SK-MEL-5 (cell line): ENCODE results near the gene LRIT3. TPM values are rescaled to one million over a fixed set of nuclear protein-coding genes. Genes with fewer than 3 reads are reported as not detected.

Source experiments
- DNase-seq: peaks from one replicate; pipeline ENCODE4 v3.0.0-alpha.2; 2016; ENCODE audit warnings: low read depth, low spot score
- in situ Hi-C: cut with HindIII; loops from 2 replicates; pipeline ENCODE4 v1.10.0; 2016; ENCODE audit warnings: low sequenced_read_pairs, high pct_unique_total_duplicates, low pct_unique_long_range_greater_than_20kb
- polyA plus RNA-seq, 2 experiments: library from polyadenylated mRNA; depleted of rRNA; stranded (reverse); fragments of >200 nt; gene quantifications; 2 replicates each; pipeline ENCODE4 v1.2.3, GENCODE V29; 2015
- total RNA-seq: library from RNA; depleted of rRNA; stranded (reverse); fragments of >200 nt; shearing (Covaris generic); gene quantifications from 2 replicates; pipeline ENCODE4 v1.2.3, GENCODE V29; 2014; rRNA removed

The LRIT3 gene
- total RNA-seq: not detected in 2 replicates
- not detected in 2 replicates for polyA plus RNA-seq (2015; cell fraction: cytosol; rRNA removed)
- polyA plus RNA-seq (2015; cell fraction: nucleus; rRNA removed): 0.18 and 0.43 TPM in 2 replicates

GRCh38 chr4:109847896-109848442, at the start of gene LRIT3:
LRIT3 (plus strand) TSS chr4:109848107; CDS start chr4:109848202, 95 bp downstream.
- in situ Hi-C loops: no loop called here
- no peak for DNase-seq

- in situ Hi-C loops: no loop called here
- no peak for DNase-seq
These were observed 49.0 kb upstream of the LRIT3 start for GRCh38 chr4:109798866-109799265.

- in situ Hi-C loops: no loop called here
- no peak for DNase-seq
These were observed 46.7 kb upstream of the LRIT3 start for GRCh38 chr4:109801099-109801789.

- DNase-seq: no peak
- in situ Hi-C loops: no loop called here
These were observed 46.0 kb upstream of the LRIT3 start, which contains the start of gene CFI for GRCh38 chr4:109801895-109802319. CFI (minus strand) TSS chr4:109801999; CDS start chr4:109801971, 28 bp downstream.

GRCh38 chr4:109803924-109804571, 43.9 kb upstream of the LRIT3 start:
- in situ Hi-C loops: no loop called here
- DNase-seq: peak; percentile 46

GRCh38 chr4:109809655-109810054, 38.3 kb upstream of the LRIT3 start:
- no peak for DNase-seq
- in situ Hi-C loops: no loop called here

GRCh38 chr4:109810552-109811387, 37.1 kb upstream of the LRIT3 start:
- no peak for DNase-seq

GRCh38 chr4:109811707-109812106, 36.2 kb upstream of the LRIT3 start:
- DNase-seq: no peak
- in situ Hi-C loops: no loop called here

More at GRCh38 chr4:109810552-109811387, 37.1 kb upstream of the LRIT3 start:
- in situ Hi-C loops: no loop called here

- in situ Hi-C loops: no loop called here
These were observed 32.5 kb upstream of the LRIT3 start, which contains the start of gene GAR1 for GRCh38 chr4:109815151-109816081. GAR1 (plus strand) TSS chr4:109815762; CDS start chr4:109816165, 403 bp downstream.

GRCh38 chr4:109816082-109816442, 31.8 kb upstream of the LRIT3 start:
- in situ Hi-C loops: no loop called here
- no peak for DNase-seq

More at GRCh38 chr4:109815151-109816081, 32.5 kb upstream of the LRIT3 start, which contains the start of gene GAR1:
- peak; percentile 90 for DNase-seq

- in situ Hi-C loops: no loop called here
These were observed 31.0 kb upstream of the LRIT3 start for GRCh38 chr4:109816894-109817293.

GRCh38 chr4:109818268-109818667, 29.6 kb upstream of the LRIT3 start:
- in situ Hi-C loops: no loop called here

More at GRCh38 chr4:109816894-109817293, 31.0 kb upstream of the LRIT3 start:
- DNase-seq: no peak

GRCh38 chr4:109820563-109820962, 27.3 kb upstream of the LRIT3 start:
- DNase-seq: peak; percentile 71
- in situ Hi-C loops: no loop called here

More at GRCh38 chr4:109818268-109818667, 29.6 kb upstream of the LRIT3 start:
- no peak for DNase-seq

- in situ Hi-C loops: no loop called here
- DNase-seq: no peak
These were observed 26.7 kb upstream of the LRIT3 start for GRCh38 chr4:109821185-109821584.

- in situ Hi-C loops: no loop called here
- peak; percentile 28 for DNase-seq
These were observed 21.2 kb upstream of the LRIT3 start for GRCh38 chr4:109826719-109827118.

GRCh38 chr4:109827672-109828071, 20.2 kb upstream of the LRIT3 start, which contains the start of gene RRH:
RRH (plus strand) TSS chr4:109827972; CDS start chr4:109828028, 56 bp downstream.
- in situ Hi-C loops: no loop called here
- DNase-seq: no peak
